Kidney capillary endothelial cell (primary cell): Measurements from ENCODE around the gene NAT16.

ENCODE experiments used
- DNase-seq: peaks from one replicate; pipeline ENCODE4 v3.0.0-alpha.2; 2018; ENCODE audit warnings: low spot score

NAT16 gene

GRCh38 chr7:101170617-101171441 lies 9.3 kb downstream of the NAT16 start:
- no peak for DNase-seq

GRCh38 chr7:101169838-101170551 lies 10.1 kb downstream of the NAT16 start:
- peak; percentile 64 for DNase-seq

- no peak for DNase-seq
Measured at GRCh38 chr7:101169110-101169837, 10.8 kb downstream of the NAT16 start.

- no peak for DNase-seq
Measured at GRCh38 chr7:101168412-101169049, 11.6 kb downstream of the NAT16 start.

DNA sequence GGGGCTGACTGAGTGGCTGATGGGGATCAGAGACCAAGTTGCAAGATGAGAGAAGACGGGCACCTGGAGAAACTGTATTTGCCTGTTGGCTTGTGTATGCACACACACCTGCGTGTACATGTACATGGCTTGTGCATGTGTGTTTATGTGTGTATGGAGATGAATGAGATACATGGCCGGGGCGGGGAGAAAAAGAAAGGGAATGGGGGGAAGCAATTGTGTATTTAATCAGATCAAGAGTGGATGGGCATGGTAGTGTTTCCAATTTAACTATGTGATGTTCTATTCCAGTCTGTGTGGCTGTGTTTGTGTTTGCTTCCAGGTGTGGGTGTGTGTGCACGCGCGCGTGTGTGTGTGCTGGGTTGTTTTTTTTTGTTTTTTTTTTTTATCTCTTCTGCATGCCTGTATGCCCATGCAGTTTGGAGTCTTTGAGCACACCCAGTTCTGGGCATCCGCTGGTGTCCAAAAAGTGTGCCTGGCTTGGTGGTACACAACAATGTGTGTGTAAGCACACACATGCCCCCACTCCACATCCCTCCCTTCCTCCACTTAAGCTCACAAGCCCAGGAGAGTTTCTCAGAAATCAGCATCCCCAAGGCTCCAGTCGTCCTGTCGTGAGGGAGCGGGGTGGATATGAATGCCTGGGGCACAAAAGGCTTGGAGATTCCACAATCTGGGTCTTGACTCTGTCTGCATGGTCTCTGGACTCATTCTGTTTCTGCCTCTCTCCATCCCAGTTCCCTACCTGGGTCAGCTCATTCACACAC lies 12.3 kb downstream of the NAT16 start:
- no peak for DNase-seq

DNA sequence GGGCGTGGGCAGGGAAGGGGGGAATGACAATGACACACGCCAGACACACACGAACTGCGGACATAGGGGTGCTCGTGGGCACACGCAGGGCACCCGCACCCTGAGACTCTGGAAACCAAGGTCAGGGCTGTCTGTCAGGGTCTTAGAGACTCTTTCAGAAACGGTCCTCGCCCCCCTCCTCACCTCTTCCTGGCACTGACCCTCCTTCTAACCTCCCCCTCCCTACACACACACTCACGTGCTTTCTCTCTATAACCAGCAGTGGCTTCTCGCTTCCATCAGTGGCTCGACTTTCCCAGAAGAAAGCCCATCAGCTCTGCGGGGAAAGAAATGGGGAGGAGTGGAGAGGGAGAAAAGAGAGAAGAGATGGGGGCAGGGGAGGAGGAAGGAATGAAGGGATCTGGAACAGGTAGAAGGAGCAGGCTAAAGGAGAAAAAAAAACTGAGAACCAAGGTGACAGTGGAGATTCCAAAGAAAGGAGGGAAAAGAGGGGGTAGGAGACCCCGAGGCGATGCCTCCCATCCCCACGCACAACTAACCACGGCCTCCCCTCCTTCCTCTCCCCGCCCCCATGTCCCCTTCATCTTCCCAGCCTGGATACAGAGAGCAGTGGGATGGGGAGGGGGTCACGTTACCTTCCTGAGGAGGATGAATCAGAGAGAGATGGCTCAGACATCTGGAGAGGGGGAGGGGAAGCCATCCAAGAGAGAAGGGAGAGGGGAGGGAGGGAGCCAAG lies 13.0 kb downstream of the NAT16 start:
- DNase-seq, result no peak

DNA sequence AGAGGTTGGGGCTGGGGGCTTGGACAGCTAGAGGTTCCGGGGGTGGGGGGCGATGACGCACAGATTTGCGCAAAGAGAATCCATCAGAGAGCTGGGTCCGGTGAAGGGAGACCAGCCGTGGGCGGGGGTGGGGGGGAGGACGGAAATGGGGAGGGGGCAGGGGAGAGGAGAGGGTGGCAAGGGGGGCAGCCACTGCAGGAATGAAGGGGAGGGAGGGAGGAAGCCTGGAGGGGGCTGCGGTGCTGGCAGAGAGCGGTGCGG lies 13.5 kb downstream of the NAT16 start:
- DNase-seq, result no peak

DNA sequence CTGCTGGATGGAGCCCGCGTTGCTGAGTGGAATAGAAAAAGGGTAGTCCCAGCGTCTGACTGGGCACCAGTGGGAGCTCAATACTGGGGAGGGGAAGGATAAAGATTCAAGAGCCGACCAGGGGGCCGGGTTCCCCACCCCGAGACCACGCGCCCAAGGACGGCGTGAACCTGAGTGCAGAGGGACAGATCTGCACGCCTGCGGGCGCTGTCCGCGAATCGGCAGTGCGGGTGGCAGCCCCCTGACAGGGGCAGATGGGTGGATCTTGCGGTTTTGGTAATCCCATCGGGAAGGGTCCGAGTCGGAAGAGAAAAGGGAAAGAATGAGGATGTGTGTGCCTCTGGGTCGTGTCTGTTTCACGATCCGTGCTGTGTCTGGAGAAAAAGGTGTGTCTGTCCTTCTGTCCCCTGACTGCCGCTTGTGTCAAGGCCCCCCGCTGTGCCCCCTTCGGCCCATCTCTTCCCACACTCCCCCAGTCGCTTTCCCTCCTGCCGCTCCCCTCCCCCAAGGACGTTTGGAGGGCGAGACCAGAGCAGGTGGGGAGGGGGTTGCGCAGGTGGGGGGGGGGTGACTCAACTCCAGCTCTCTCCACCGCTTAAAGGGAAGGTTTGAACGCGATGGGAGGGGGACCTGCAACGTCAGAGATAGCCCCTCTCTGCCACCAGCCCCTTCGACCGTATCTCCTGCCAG lies 14.0 kb downstream of the NAT16 start:
- no peak for DNase-seq

DNA sequence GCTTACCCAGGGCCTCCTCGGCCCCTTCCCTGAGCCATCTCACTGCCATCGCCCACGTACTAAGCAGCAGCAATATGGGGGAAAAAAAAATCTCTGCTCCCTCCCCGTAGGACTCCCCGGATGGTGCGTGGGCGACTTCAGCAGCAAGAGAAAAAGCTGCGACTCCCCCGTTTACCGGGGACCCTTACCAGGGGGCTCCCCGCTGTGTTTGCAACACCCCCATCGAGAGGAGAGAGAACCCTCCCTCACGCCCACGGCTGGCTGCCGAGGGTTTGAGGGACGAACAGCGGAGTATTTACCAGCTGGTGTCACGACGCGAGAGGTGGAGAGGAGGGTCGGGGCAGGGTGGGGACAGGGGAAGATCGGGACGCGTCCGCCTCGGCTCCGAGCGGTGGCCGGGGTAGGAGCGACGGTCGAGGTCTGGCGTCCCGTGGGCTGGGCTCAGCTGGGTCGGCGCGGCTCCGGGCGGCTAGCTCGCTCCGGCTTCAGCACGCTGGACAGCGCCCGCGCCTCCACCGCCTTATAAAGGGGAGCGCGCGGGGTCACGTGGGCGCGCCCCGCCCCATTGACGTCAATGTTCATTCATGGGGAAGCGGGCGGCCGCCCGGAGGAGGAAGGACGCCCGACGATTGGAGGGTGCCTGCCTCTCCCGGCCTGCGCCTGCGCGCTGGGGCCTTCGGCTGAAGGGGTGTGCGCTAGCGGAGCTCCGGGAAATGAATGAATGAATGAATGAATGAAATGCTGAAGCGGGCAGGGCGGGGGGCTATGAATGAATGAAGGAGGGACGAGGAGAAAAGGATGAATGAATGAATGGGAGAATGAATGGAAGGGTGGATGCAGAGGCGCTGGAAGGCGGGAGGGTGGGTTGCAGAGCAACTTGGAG lies 14.8 kb downstream of the NAT16 start, which contains the start of gene VGF:
Gene VGF, minus strand, starts transcription at position 495 of the 883 bp plus-strand sequence. CDS start 726 bp downstream, outside the sequence.
- DNase-seq, result peak; percentile 92

- no peak for DNase-seq
Measured at GRCh38 chr7:101164071-101164840, 15.8 kb downstream of the NAT16 start.

DNA sequence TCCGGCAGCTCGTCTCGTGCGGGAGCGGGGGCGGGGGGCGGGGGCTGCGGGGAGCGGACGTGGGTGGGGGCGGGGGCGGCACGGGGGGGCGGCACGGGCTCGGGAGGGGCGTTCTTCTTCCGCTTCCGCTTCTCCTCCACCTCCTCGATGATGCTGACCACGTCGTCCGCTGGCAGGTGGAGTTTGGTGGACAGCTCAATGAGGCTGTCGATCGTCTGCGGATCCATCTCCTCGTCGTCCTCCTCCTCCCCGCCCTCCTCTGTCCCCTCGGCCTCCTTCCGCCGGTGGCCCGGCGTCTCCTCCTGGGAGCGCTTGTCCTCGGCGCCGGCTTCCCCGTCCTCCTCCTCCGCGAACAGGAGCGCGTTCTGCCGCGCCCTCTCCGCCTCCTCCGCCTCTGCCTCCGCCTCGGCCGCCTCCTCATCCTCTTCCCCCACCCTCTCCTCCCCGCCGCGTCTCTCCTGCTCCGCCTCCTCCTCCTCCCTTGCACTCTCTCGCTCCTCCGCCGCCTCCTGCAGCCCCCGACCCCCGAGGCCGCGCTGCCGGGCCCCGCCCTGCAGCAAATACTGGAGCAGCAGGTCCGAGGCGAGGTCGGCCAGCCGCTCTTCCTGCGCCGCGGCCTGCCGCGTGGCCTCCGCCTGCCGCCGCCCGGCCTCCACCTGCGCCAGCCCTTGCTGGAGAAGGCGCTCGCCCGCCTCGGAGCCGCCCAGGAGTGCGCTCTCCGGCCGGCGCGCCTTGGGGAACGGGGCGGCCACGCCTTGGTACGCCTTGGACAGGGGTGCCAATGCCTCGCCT lies 16.6 kb downstream of the NAT16 start:
- DNase-seq, result no peak

DNA sequence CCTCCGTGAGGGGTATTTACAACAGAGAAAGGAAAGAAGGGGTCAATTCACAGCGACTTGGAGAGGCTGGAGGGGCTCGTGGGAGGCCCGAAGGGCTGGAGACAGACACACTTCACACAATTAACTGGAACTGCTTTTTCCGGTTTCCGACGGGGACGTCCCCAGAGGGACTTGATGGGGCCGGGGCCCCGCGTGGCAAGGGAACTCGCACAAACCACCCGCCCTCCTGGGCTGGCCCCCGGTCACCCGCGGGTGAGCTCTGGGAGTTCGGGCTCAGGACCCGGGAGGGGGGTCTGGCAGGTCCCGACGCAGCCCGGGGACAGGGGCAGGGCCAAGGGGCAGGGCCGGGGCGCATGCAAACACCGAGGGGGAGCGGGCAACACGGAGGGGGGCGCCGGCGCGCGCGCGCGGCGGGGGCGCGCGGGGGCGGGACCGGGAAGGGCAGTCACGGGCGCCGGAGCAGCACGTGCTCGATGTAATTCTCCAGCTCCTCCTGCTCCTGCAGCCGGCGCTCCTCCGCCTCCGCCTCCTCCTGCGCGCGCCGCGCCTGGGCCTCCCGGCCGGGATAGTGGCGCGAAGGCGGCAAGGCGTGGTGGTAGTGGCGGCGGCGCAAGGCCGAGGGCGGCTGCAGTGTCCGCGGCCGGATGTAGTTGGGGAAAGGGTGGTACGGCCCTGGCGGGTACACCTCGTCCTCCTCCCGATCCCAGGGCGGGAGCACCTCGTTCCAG lies 17.4 kb downstream of the NAT16 start:
- no peak for DNase-seq

DNA sequence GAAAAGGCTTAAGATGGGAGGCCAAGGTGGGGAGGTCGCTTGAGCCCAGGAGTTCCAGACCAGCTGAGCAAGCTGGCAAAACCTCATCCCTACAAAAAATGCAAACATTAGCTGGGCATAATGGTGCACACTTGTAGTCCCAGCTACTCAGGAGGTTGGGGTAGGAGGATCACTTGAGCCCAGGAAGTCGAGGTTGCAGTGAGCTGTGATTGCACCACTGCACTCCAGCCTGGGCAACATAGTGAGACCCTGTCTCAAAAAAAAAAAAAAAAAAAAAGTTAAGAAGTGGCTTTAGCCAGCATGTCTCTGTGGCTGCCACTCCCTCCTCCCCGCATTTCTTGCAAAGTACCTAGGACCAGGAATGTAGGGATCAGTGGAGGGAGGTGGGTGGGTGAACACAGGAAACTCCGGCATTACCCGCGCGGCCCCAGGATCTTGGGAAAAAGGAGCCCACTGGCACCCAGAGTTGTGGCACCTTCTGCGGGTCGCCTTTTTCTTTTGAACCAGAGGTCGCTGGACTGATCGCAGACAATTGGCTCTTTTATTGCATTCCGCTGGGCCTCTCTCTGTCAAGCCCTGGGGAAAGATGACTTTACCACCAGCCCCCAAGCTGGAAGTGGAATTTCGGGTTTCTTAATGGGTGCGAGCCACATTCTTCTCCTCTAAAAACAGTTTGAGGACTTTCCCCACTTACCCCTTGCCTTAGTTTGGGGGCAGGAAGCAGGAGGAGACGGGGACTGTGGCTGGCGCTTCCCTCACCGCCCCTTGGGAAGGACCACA lies 18.2 kb downstream of the NAT16 start:
- no peak for DNase-seq

DNA sequence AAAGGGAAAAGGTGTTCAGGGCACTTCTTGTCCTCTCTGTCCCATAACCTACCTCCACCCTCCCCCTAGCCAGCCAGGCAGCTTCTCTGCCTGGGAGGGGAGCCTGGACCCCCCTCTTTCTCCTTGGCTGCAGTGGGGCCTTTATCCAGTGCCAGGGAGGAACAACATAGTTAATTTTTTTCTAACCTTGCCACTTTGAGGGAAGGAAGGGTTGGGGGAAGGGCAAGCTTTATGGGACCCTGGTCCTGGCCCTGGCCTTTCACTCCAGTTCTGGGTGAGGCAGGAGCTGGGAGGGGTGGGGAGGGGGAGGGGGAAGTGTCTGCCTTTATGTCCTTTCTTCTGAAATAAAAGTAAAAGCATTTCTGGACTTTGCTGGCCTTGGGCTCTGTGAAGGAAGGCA lies 19.2 kb downstream of the NAT16 start:
- DNase-seq, result no peak

DNA sequence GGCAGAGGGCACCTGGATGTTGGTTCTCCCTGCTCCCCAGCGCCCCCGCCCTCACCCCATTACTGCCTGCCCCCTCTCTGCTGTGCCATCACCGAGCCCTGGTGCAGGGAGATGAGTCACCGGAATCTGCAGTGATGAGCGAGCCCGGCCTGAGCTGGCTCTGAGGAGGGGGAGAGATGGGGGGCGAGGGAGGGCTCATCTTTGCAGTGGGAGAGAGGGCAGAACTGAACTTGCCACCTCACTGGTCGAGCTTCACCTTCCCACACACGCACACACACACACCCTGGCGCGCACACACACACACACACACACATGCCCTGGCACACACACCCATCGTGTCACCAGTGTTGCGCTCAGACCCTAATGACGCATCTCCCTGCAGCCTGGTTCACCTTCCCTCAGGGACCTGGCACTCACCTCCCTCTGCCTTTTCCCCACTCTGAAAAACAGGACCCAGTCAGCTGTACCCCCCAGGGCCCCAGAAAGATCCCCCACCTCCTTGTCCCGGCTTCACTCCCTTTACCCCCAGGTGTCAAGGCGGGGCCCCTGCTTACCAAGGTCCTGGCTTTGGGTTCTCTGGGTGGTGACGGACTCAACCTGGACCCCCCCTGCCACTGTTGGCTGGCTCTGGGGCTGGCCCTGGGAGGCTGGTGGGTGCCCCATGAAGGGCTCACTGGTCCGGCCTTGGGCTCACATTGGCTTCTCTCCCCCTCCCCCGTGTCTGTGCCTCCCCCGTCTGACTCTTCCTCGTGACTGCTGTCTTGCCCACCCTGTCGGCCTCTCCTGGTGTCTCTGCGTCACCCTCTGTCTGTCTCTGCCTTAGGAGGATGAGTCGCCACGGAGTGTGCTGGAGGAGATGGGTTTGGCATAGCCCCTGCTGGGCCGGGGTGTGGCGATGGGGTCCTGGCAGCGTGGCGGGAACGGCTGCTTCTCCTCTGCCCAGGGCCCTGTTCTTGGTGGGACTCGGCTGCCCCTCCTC lies 20.1 kb downstream of the NAT16 start:
- no peak for DNase-seq
